Measurements from ENCODE around the gene COL6A5. TPM values are rescaled to one million over a fixed set of nuclear protein-coding genes. Genes with fewer than 3 reads are reported as not detected.
"Not testable (repeated sequence)": the region's sequence is repeated elsewhere in the genome, so short reads cannot be mapped to it uniquely, and the experiment has no call there.

COL6A5 gene, protein sequence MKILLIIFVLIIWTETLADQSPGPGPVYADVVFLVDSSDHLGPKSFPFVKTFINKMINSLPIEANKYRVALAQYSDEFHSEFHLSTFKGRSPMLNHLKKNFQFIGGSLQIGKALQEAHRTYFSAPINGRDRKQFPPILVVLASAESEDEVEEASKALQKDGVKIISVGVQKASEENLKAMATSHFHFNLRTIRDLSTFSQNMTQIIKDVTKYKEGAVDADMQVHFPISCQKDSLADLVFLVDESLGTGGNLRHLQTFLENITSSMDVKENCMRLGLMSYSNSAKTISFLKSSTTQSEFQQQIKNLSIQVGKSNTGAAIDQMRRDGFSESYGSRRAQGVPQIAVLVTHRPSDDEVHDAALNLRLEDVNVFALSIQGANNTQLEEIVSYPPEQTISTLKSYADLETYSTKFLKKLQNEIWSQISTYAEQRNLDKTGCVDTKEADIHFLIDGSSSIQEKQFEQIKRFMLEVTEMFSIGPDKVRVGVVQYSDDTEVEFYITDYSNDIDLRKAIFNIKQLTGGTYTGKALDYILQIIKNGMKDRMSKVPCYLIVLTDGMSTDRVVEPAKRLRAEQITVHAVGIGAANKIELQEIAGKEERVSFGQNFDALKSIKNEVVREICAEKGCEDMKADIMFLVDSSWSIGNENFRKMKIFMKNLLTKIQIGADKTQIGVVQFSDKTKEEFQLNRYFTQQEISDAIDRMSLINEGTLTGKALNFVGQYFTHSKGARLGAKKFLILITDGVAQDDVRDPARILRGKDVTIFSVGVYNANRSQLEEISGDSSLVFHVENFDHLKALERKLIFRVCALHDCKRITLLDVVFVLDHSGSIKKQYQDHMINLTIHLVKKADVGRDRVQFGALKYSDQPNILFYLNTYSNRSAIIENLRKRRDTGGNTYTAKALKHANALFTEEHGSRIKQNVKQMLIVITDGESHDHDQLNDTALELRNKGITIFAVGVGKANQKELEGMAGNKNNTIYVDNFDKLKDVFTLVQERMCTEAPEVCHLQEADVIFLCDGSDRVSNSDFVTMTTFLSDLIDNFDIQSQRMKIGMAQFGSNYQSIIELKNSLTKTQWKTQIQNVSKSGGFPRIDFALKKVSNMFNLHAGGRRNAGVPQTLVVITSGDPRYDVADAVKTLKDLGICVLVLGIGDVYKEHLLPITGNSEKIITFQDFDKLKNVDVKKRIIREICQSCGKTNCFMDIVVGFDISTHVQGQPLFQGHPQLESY (N-terminal part only)
- total RNA-seq, result not detected in 2 replicates

GRCh38 chr3:130345487-130346079, at the start of gene COL6A5:
TSS of gene COL6A5 (plus strand) at chr3:130345672. CDS start at chr3:130373639, 27,967 bp downstream.
- no peak for DNase-seq (ENCODE audit: low spot score)
- Mint-ChIP-seq H3K27ac (no peak within 1 kb of the TSS), H3K27me3 (ENCODE audit: low read depth) (peaks cover 22% of the 10 kb centered on the region), H3K9me3 (no peaks in the 10 kb centered on the region), H3K4me3 (ENCODE audit: low read depth) (no peak within 1 kb of the TSS), H3K36me3 (ENCODE audit: low read depth) (no peaks in the 10 kb centered on the region), H3K4me1 (ENCODE audit: low read depth) (peaks cover 3% of the 10 kb centered on the region)
- intact Hi-C loops (cut with micrococcal nuclease), result no loop called here

- Mint-ChIP-seq H3K9me3 (no peaks in the 10 kb centered on the region), H3K27me3 (ENCODE audit: low read depth) (no peaks in the 10 kb centered on the region), H3K36me3 (ENCODE audit: low read depth) (no peaks in the 10 kb centered on the region), H3K27ac (no peak overlapping the region), H3K4me3 (ENCODE audit: low read depth) (no peak overlapping the region), H3K4me1 (ENCODE audit: low read depth) (no peaks in the 10 kb centered on the region)
- intact Hi-C loops (cut with micrococcal nuclease), result no loop called here
- no peak for DNase-seq (ENCODE audit: low spot score)
Measured at GRCh38 chr3:130299531-130299930, 45.9 kb upstream of the COL6A5 start.

GRCh38 chr3:130300888-130301287, 44.6 kb upstream of the COL6A5 start:
- Mint-ChIP-seq H3K27me3 (ENCODE audit: low read depth) (peaks cover under 1% of the 10 kb centered on the region), H3K36me3 (ENCODE audit: low read depth) (no peaks in the 10 kb centered on the region), H3K27ac (no peak overlapping the region), H3K9me3 (no peaks in the 10 kb centered on the region), H3K4me3 (ENCODE audit: low read depth) (no peak overlapping the region), H3K4me1 (ENCODE audit: low read depth) (no peaks in the 10 kb centered on the region)
- intact Hi-C loops (cut with micrococcal nuclease), result no loop called here
- DNase-seq (ENCODE audit: low spot score), result no peak

DNA sequence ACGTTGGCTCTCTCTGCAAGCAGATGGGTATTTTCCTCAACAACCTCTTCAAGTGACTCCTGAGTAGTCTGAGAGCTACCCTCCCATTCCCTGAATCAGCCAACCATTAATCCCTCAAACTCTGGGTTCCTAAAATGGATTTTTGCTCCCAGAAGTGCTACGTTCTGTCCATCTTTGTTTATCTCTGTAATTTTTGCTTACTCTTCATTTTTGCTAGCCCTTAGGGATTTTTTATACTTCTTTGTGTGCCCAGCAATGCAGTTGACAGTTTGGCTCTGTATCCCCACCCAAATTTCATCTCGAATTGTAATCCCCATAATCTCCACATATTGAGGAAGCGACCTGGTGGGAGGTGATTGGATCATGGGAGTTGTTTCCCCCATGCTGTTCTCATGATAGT, 35.4 kb upstream of the COL6A5 start:
- intact Hi-C loops (cut with micrococcal nuclease), result no loop called here
- Mint-ChIP-seq H3K4me3 (ENCODE audit: low read depth) (no peak overlapping the region), H3K4me1 (ENCODE audit: low read depth) (no peaks in the 10 kb centered on the region), H3K9me3 (no peaks in the 10 kb centered on the region), H3K27ac (no peak overlapping the region), H3K36me3 (ENCODE audit: low read depth) (no peaks in the 10 kb centered on the region), H3K27me3 (ENCODE audit: low read depth) (peaks cover 4% of the 10 kb centered on the region)
- DNase-seq (ENCODE audit: low spot score), result no peak

- Mint-ChIP-seq H3K4me1 (ENCODE audit: low read depth) (no peaks in the 10 kb centered on the region), H3K27ac (no peak overlapping the region), H3K27me3 (ENCODE audit: low read depth) (no peaks in the 10 kb centered on the region), H3K9me3 (no peaks in the 10 kb centered on the region), H3K4me3 (ENCODE audit: low read depth) (no peak overlapping the region), H3K36me3 (ENCODE audit: low read depth) (no peaks in the 10 kb centered on the region)
- no peak for DNase-seq (ENCODE audit: low spot score)
- intact Hi-C loops (cut with micrococcal nuclease), result no loop called here
Measured at GRCh38 chr3:130312374-130312773, 33.1 kb upstream of the COL6A5 start.

DNA sequence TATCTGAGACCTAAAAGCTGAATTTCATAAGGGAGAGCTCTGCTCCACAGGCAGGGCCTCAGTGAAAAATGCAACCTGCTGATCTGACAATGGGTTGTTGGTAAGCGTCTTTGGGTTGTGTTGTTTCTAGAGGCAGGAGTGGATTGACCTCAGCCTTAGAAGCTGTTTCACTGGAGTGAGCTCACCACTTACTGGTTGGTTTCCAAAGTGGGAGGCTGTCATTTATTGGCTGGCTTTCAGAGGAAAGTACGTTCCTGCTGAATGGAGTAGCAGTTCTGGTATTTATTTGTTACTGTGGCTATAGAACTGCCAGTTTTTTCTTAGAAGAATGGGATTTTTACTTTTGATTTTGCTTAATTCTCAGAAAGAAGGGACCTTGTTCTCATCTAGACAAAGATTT, 29.3 kb upstream of the COL6A5 start:
- Mint-ChIP-seq H3K4me1 (ENCODE audit: low read depth) (no peaks in the 10 kb centered on the region), H3K36me3 (ENCODE audit: low read depth) (no peaks in the 10 kb centered on the region), H3K9me3 (no peaks in the 10 kb centered on the region), H3K27ac (no peak overlapping the region), H3K27me3 (ENCODE audit: low read depth) (no peaks in the 10 kb centered on the region), H3K4me3 (ENCODE audit: low read depth) (no peak overlapping the region)
- intact Hi-C loops (cut with micrococcal nuclease), result no loop called here
- no peak for DNase-seq (ENCODE audit: low spot score)

DNA sequence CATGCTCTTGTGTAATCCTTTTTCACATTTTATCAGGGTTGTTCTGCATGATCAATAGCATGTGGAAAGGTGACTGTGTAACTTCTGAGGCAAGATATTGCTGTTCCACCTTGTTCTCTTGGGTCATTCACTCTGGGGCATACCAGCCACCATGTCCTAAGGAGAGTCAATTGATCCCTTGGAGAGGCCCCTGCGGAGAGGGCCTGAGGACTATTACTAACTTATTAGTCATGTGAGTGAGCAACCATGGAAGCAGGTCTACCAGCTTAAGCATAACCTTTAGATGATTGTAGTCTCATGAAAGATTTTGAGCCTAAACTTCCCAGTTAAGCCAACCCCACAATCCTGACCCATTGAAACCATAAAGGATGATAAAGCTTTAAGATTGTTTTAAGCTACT, 22.0 kb upstream of the COL6A5 start:
- no peaks in the 10 kb centered on the region for H3K9me3 Mint-ChIP-seq
- no peak for DNase-seq (ENCODE audit: low spot score)
- no peaks in the 10 kb centered on the region for H3K4me1 Mint-ChIP-seq (ENCODE audit: low read depth)
- H3K36me3 Mint-ChIP-seq (ENCODE audit: low read depth), result no peaks in the 10 kb centered on the region
- peaks cover 1% of the 10 kb centered on the region for H3K27me3 Mint-ChIP-seq (ENCODE audit: low read depth)
- H3K27ac Mint-ChIP-seq, result no peak overlapping the region
- intact Hi-C loops (cut with micrococcal nuclease), result no loop called here
- H3K4me3 Mint-ChIP-seq (ENCODE audit: low read depth), result no peak overlapping the region

DNA sequence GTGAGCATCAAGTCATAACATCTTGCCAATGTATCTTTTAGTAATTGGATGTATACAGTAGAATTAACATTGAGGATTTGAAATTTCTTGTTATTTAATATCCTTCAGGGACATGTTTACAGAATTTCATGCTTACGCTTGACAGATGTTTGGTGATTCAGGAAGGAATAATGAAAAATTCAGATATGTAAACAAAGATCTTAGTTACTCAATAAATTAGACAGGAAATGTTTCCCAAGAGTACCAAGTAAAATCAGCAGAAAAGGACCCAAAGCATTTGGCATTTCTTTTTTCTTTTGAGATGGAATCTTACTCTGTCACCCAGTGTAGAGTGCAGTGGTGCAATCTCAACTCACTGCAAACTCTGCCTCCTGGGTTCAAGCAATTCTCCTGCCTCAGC, 4.7 kb upstream of the COL6A5 start:
- no peaks in the 10 kb centered on the region for H3K36me3 Mint-ChIP-seq (ENCODE audit: low read depth)
- peaks cover 3% of the 10 kb centered on the region for H3K4me1 Mint-ChIP-seq (ENCODE audit: low read depth)
- H3K27me3 Mint-ChIP-seq (ENCODE audit: low read depth), result peaks cover 12% of the 10 kb centered on the region
- H3K9me3 Mint-ChIP-seq, result peaks cover 19% of the 10 kb centered on the region
- no peak overlapping the region for H3K27ac Mint-ChIP-seq
- intact Hi-C loops (cut with micrococcal nuclease), result no loop called here
- H3K4me3 Mint-ChIP-seq (ENCODE audit: low read depth), result no peak overlapping the region
- DNase-seq (ENCODE audit: low spot score), result no peak

DNA sequence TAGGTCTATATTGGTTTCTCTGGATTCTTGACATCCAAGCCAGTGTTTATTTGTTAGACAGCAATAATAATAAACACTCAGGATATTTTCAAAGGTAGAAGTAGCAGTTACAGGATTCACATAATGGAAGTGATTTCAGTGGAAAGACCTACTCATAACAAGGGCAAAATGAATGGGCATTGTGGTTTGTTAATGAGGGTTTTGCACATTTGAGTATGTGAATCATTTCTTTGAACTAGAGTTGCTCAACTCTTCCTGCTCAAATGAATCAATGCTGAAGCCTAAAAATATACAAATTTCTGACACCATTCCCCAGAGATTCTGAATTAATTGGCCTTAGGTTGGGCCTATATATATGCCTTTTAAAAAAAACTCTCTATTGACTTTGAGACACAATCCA, 4.1 kb upstream of the COL6A5 start:
- Mint-ChIP-seq H3K36me3 (ENCODE audit: low read depth) (no peaks in the 10 kb centered on the region), H3K4me3 (ENCODE audit: low read depth) (no peak overlapping the region), H3K4me1 (ENCODE audit: low read depth) (peaks cover 3% of the 10 kb centered on the region), H3K27me3 (ENCODE audit: low read depth) (peaks cover 13% of the 10 kb centered on the region), H3K9me3 (peaks cover 19% of the 10 kb centered on the region), H3K27ac (no peak overlapping the region)
- no peak for DNase-seq (ENCODE audit: low spot score)
- intact Hi-C loops (cut with micrococcal nuclease), result no loop called here

- Mint-ChIP-seq H3K36me3 (ENCODE audit: low read depth) (no peaks in the 10 kb centered on the region), H3K9me3 (peaks cover 19% of the 10 kb centered on the region), H3K4me3 (ENCODE audit: low read depth) (no peak overlapping the region), H3K27me3 (ENCODE audit: low read depth) (peaks cover 17% of the 10 kb centered on the region), H3K27ac (no peak overlapping the region), H3K4me1 (ENCODE audit: low read depth) (peaks cover 3% of the 10 kb centered on the region)
- intact Hi-C loops (cut with micrococcal nuclease), result no loop called here
- no peak for DNase-seq (ENCODE audit: low spot score)
Measured at GRCh38 chr3:130341882-130342281, 3.6 kb upstream of the COL6A5 start.

- Mint-ChIP-seq H3K9me3 (peaks cover 13% of the 10 kb centered on the region), H3K27ac (no peak overlapping the region), H3K36me3 (ENCODE audit: low read depth) (no peaks in the 10 kb centered on the region), H3K4me1 (ENCODE audit: low read depth) (peaks cover 3% of the 10 kb centered on the region), H3K27me3 (ENCODE audit: low read depth) (peaks cover 22% of the 10 kb centered on the region), H3K4me3 (ENCODE audit: low read depth) (no peak overlapping the region)
- intact Hi-C loops (cut with micrococcal nuclease), result no loop called here
- DNase-seq (ENCODE audit: low spot score), result no peak
Measured at GRCh38 chr3:130342821-130343661, 2.4 kb upstream of the COL6A5 start.

DNA sequence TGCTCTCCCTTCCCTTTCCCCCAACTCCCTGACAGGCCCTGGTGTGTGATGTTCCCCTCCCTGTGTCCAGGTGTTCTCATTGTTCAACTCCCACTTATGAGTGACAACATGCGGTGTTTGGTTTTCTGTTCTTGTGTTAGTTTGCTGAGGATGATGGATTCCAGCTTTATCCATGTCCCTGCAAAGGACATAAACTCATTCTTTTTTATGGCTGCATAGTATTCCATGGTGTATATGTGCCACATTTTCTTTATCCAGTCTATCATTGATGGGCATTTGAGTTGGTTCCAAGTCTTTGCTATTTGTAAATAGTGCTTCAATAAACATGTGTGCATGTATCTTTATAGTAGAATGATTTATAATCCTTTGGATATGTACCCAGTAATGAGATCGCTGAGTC, 2.8 kb downstream of the COL6A5 start:
- H3K36me3 Mint-ChIP-seq (ENCODE audit: low read depth); H3K4me3 Mint-ChIP-seq (ENCODE audit: low read depth); H3K4me1 Mint-ChIP-seq (ENCODE audit: low read depth); intact Hi-C loops (cut with micrococcal nuclease); H3K27ac Mint-ChIP-seq; H3K9me3 Mint-ChIP-seq; DNase-seq (ENCODE audit: low spot score): not testable (repeated sequence)
- peaks cover 22% of the 10 kb centered on the region for H3K27me3 Mint-ChIP-seq (ENCODE audit: low read depth)
